ENCODE measurements around the gene CHCHD6. TPM values are rescaled to one million over a fixed set of nuclear protein-coding genes. Genes with fewer than 3 reads are reported as not detected.

CHCHD6 gene
- total RNA-seq, 1 donor from 2014 or later = 31.0 TPM

DNA sequence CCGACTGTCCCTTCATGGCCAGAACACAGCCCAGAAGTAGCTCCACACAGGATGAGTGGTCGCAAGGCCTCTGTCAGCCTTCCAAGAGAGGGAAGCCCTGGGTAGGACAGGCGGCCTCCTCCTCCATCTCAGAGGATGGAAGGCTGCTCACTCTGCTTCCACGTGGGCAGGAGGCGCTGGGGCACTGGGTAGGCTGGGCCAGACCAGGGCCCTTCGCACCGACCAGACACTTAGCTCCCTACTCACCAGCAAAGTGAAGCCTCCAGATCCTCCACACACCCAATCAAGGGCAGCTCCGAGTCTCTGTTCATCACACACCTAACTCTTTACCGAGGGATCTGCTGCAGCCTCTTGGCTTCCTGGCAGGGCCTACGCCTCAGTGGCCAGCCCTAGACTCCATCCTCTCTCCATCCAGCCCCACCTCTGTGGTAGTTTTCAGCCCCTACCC is 254.6 kb downstream of the CHCHD6 start:
- peaks cover 11% of the 10 kb centered on the region for H3K27me3 Mint-ChIP-seq (ENCODE audit: low read depth)
- peaks cover 7% of the 10 kb centered on the region for H3K36me3 Mint-ChIP-seq
- no peak overlapping the region for H3K27ac Mint-ChIP-seq

DNA sequence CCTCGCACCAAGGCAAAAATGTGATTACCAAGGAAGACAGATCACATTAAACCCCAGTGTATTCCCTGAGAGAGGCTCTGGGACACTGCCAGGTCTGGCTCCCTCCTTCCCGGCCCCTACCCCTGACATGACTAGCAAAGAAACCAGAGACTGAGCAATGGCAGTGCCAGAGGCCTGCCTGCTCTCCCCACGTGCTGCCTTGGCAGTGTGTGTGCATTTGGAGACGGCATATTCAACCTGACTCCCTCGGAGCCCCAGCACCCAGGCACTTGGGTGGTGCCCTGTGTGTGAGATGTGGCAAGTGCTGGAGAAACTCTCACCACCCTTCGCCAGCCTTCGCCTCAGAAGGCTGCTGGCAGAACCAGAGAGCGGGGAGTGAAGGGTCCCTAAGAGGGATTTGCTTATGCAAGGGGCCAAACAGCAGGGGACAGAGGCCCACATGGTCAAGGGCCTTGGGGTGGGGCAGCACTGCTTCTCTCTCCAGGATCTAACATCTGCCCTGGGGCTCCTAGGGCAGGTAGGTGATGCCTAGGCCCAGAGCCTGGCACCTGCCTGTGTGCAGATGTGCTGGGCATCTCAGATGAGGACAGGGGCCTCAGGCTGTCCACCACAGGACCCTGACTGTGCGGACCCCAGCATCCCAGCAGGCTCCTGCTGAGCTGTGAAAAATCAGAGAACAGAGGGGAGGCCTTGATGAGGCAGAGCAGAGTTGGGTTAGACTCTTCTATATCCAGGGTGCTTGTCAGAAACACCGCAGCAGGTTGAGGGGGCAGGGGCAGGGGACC is 255.3 kb downstream of the CHCHD6 start:
- Mint-ChIP-seq H3K36me3 (peaks cover 7% of the 10 kb centered on the region), H3K9me3 (no peaks in the 10 kb centered on the region), H3K27ac (no peak overlapping the region), H3K4me3 (no peak overlapping the region), H3K27me3 (ENCODE audit: low read depth) (peaks cover 8% of the 10 kb centered on the region), H3K4me1 (peaks cover 3% of the 10 kb centered on the region)
- DNase-seq (ENCODE audit: low spot score in 2 of 2, unreplicated experiment in 2 of 2) = no peak
- TF ChIP-seq, protein P1, sequence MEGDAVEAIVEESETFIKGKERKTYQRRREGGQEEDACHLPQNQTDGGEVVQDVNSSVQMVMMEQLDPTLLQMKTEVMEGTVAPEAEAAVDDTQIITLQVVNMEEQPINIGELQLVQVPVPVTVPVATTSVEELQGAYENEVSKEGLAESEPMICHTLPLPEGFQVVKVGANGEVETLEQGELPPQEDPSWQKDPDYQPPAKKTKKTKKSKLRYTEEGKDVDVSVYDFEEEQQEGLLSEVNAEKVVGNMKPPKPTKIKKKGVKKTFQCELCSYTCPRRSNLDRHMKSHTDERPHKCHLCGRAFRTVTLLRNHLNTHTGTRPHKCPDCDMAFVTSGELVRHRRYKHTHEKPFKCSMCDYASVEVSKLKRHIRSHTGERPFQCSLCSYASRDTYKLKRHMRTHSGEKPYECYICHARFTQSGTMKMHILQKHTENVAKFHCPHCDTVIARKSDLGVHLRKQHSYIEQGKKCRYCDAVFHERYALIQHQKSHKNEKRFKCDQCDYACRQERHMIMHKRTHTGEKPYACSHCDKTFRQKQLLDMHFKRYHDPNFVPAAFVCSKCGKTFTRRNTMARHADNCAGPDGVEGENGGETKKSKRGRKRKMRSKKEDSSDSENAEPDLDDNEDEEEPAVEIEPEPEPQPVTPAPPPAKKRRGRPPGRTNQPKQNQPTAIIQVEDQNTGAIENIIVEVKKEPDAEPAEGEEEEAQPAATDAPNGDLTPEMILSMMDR (IDR thresholded peaks at IDR 0.05; ENCODE audit: unreplicated experiment) = no peak

More for the DNA sequence above, 254.6 kb downstream of the CHCHD6 start:
- H3K4me1 Mint-ChIP-seq = peaks cover 3% of the 10 kb centered on the region
- TF ChIP-seq, protein P1 (IDR thresholded peaks at IDR 0.05; ENCODE audit: unreplicated experiment) = no peak
- no peak overlapping the region for H3K4me3 Mint-ChIP-seq
- H3K9me3 Mint-ChIP-seq = no peaks in the 10 kb centered on the region
- no peak for DNase-seq (ENCODE audit: low spot score in 2 of 2, unreplicated experiment in 2 of 2)

DNA sequence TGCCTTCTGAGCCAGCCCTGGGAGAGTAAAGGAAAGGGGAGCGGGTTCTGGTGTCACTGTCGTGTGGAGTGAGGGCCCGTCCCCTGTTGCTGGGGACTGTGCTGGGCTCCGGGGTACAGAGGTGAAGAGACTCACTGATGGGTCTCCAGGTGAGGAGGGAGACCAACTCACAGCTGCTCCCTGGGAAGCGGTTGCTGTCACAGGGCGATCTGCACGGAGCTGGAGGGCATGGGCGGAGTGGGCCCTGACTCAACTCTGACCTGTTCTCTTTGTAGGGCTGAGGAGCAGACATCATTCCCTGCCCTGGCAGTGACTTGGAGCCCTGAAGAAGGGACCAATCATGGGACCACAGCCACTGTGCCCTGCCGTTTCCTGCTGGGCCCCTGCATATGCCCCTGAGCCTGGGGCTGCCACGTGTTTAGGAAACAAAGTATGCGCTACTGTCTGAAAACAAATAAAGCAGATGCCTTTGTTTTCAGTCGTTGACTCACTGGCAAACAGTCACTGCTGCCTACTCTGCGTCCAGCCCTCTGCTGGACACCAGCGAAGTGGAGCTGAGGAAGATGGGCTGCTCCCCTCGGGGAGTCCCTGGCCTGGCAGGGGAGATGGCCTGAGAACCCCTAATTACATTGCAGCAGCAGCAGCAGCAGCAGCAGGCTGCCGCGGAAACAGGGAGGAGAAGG is 256.0 kb downstream of the CHCHD6 start:
- H3K9me3 Mint-ChIP-seq = no peaks in the 10 kb centered on the region
- H3K36me3 Mint-ChIP-seq = peaks cover 7% of the 10 kb centered on the region

DNA sequence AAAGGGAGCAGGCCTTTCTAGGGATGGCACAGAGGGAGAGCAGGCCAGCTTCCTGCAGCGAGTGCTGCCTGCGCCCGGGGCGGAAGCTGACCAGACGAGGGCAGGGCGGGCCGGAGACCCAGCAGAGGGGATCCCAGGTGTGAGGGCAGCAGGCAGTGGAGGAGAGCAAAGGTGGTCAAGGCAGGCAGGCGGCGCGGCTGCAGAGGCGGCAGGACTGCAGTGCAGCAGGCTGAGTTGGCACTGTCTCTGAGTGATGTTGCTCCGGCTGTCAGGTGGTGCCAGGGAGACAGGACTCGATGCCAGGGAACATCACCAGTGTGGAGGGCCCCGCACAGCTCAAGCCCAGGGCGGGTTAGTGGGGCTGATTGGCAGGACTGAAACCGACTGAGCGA is 256.6 kb downstream of the CHCHD6 start:
- H3K4me3 Mint-ChIP-seq = no peak overlapping the region
- no peaks in the 10 kb centered on the region for H3K9me3 Mint-ChIP-seq
- TF ChIP-seq, protein P1 (IDR thresholded peaks at IDR 0.05; ENCODE audit: unreplicated experiment) = no peak
- peaks cover 7% of the 10 kb centered on the region for H3K36me3 Mint-ChIP-seq
- no peak overlapping the region for H3K27ac Mint-ChIP-seq
- peaks cover 3% of the 10 kb centered on the region for H3K4me1 Mint-ChIP-seq
- no peak for DNase-seq (ENCODE audit: low spot score in 2 of 2, unreplicated experiment in 2 of 2)
- peaks cover 14% of the 10 kb centered on the region for H3K27me3 Mint-ChIP-seq (ENCODE audit: low read depth)

More for the DNA sequence above, 256.0 kb downstream of the CHCHD6 start:
- H3K27me3 Mint-ChIP-seq (ENCODE audit: low read depth) = peaks cover 10% of the 10 kb centered on the region
- H3K4me1 Mint-ChIP-seq = peaks cover 3% of the 10 kb centered on the region
- no peak for DNase-seq (ENCODE audit: low spot score in 2 of 2, unreplicated experiment in 2 of 2)
- H3K4me3 Mint-ChIP-seq = no peak overlapping the region
- TF ChIP-seq, protein P1 (IDR thresholded peaks at IDR 0.05; ENCODE audit: unreplicated experiment) = no peak
- no peak overlapping the region for H3K27ac Mint-ChIP-seq

DNA sequence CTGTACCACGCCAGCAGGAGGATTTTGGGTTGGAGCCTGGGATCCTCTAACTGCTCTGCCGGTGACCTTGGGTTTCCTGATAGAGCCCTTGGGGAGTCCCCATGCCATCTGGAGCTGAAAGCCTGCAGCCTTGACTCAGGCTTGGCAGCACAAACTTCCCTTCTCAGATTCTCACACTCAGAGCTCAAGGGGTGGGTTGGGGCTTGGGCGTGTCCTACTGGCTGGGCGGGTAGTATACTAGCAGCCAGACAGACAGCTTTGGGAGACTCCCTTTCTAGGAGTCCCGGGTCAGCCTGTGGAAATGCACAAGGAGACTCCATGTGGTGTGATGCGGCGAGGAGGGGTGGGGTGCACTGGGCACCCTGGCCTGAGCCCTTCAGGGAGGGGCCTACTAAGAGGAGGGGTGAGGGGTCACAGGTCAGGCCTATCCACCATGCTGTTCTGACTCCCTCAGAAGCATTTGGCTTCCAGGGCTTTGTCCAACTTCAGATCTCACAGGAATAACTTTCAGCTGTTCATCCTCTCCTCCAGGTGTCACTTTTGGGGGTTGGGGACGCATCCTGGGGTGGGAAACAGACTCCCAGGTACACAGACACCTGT is 257.3 kb downstream of the CHCHD6 start:
- DNase-seq (ENCODE audit: low spot score in 2 of 2, unreplicated experiment in 2 of 2) = no peak
- H3K27me3 Mint-ChIP-seq (ENCODE audit: low read depth) = peaks cover 16% of the 10 kb centered on the region
- no peak overlapping the region for H3K4me3 Mint-ChIP-seq
- H3K9me3 Mint-ChIP-seq = no peaks in the 10 kb centered on the region
- H3K27ac Mint-ChIP-seq = no peak overlapping the region
- peaks cover 3% of the 10 kb centered on the region for H3K4me1 Mint-ChIP-seq
- TF ChIP-seq, protein P1 (IDR thresholded peaks at IDR 0.05; ENCODE audit: unreplicated experiment) = no peak
- H3K36me3 Mint-ChIP-seq = peaks cover 7% of the 10 kb centered on the region
